Mesenchymal stem cell (in vitro differentiated cells and primary cell): ENCODE results near the gene KCNK1.

Experiments
- DNase-seq: peaks from one replicate; pipeline ENCODE4 v3.0.0-alpha.2; 2013
- H2AFZ ChIP-seq: one replicate; pipeline ENCODE4 v1.6.1; 2013; ENCODE audit warnings: low read depth, mild to moderate bottlenecking, control low read depth, inconsistent platforms, low read length, moderate library complexity
- H2AK5ac ChIP-seq: 2 replicates; pipeline ENCODE4 v1.6.1; 2013; ENCODE audit warnings: low read length, moderate library complexity, mild to moderate bottlenecking, inconsistent platforms; ENCODE audit not compliant: severe bottlenecking
- H2BK120ac ChIP-seq: one replicate; pipeline ENCODE4 v1.6.1; 2013; ENCODE audit warnings: low read depth, mild to moderate bottlenecking, inconsistent platforms, low read length, moderate library complexity
- H2BK12ac ChIP-seq, 2 experiments: one replicate each; pipeline ENCODE4 v1.6.1; 2013; ENCODE audit warnings: inconsistent platforms in 2 of 2, low read length in 2 of 2, mild to moderate bottlenecking in 2 of 2, moderate library complexity in 2 of 2, control low read depth in 1 of 2
- H2BK15ac ChIP-seq: one replicate; pipeline ENCODE4 v1.6.1; 2013; ENCODE audit warnings: mild to moderate bottlenecking, low read depth, inconsistent platforms; ENCODE audit not compliant: poor library complexity, severe bottlenecking
- H2BK5ac ChIP-seq: 2 replicates; pipeline ENCODE4 v1.6.1; 2013; ENCODE audit warnings: low read depth, mild to moderate bottlenecking, low read length, control low read depth, inconsistent platforms; ENCODE audit not compliant: poor library complexity, severe bottlenecking
- H3K14ac ChIP-seq, 2 experiments: one replicate each; pipeline ENCODE4 v1.6.1; 2013; ENCODE audit warnings: inconsistent platforms in 2 of 2, low read length in 2 of 2, control low read depth in 1 of 2, mild to moderate bottlenecking in 1 of 2, moderate library complexity in 1 of 2
- H3K18ac ChIP-seq, 2 experiments: one replicate each; pipeline ENCODE4 v1.6.1; 2013; ENCODE audit warnings: inconsistent platforms in 2 of 2, low read length in 2 of 2, control low read depth in 1 of 2, low read depth in 1 of 2, mild to moderate bottlenecking in 1 of 2
- H3K23ac ChIP-seq, 2 experiments: one replicate each; pipeline ENCODE4 v1.6.1; 2013; ENCODE audit warnings: inconsistent platforms in 2 of 2, low read length in 2 of 2, mild to moderate bottlenecking in 2 of 2, moderate library complexity in 2 of 2, control low read depth in 1 of 2
- H3K27ac ChIP-seq: 2 replicates; pipeline ENCODE4 v1.5.1; 2013; ENCODE audit warnings: mild to moderate bottlenecking, moderate library complexity, low read length, control low read depth, inconsistent platforms; ENCODE audit not compliant: poor library complexity, severe bottlenecking
- H3K27me3 ChIP-seq, 2 experiments: 2 replicates each; pipeline versions ENCODE4 v1.6.1 to v1.7.0; 2013; ENCODE audit warnings: low read length in 2 of 2, mild to moderate bottlenecking in 2 of 2, moderate library complexity in 2 of 2, control low read depth in 1 of 2, inconsistent platforms in 1 of 2; ENCODE audit not compliant: control insufficient read depth in 1 of 2, insufficient read depth in 1 of 2
- H3K36me3 ChIP-seq, 2 experiments: 2 replicates each; pipeline versions ENCODE4 v1.6.1 to v1.7.0; 2013; ENCODE audit warnings: low read length in 2 of 2, control low read depth in 1 of 2, inconsistent platforms in 1 of 2, low read depth in 1 of 2, mild to moderate bottlenecking in 1 of 2; ENCODE audit not compliant: insufficient read depth in 2 of 2, control insufficient read depth in 1 of 2
- H3K4ac ChIP-seq, 2 experiments: one replicate each; pipeline ENCODE4 v1.6.1; 2013; ENCODE audit warnings: inconsistent platforms in 2 of 2, low read length in 2 of 2, mild to moderate bottlenecking in 2 of 2, moderate library complexity in 2 of 2, control low read depth in 1 of 2, low read depth in 1 of 2
- H3K4me1 ChIP-seq: 2 replicates; pipeline ENCODE4 v1.6.1; 2013; ENCODE audit warnings: low read depth, low read length, control low read depth; ENCODE audit not compliant: control insufficient read depth, insufficient read depth
- H3K4me2 ChIP-seq: 2 replicates; pipeline ENCODE4 v1.6.1; 2013; ENCODE audit warnings: low read length, mild to moderate bottlenecking, inconsistent platforms; ENCODE audit not compliant: poor library complexity, severe bottlenecking
- H3K4me3 ChIP-seq, 2 experiments: 2 replicates each; pipeline versions ENCODE4 v1.5.1 to v1.7.0; 2013; ENCODE audit warnings: low read length in 2 of 2, mild to moderate bottlenecking in 2 of 2, control low read depth in 1 of 2, low read depth in 1 of 2; ENCODE audit not compliant: insufficient read depth in 1 of 2
- H3K79me1 ChIP-seq: replicated peaks from 2 replicates; pipeline ENCODE4 v1.6.1; 2013; ENCODE audit warnings: mild to moderate bottlenecking, control low read depth, low read length, inconsistent platforms; ENCODE audit not compliant: poor library complexity, severe bottlenecking
- H3K9ac ChIP-seq: 2 replicates; pipeline ENCODE4 v1.7.0; 2013; ENCODE audit warnings: mild to moderate bottlenecking, low read length, moderate library complexity
- H3K9me3 ChIP-seq: 2 replicates; pipeline ENCODE4 v1.7.0; 2013; ENCODE audit warnings: mild to moderate bottlenecking, low read length; ENCODE audit not compliant: control insufficient read depth
- H4K8ac ChIP-seq: one replicate; pipeline ENCODE4 v1.6.1; 2013; ENCODE audit warnings: inconsistent platforms, mild to moderate bottlenecking, low read length, moderate library complexity
- H4K91ac ChIP-seq: one replicate; pipeline ENCODE4 v1.6.1; 2013; ENCODE audit warnings: mild to moderate bottlenecking, low read length, inconsistent platforms
- WGBS: methylation state at CpG from one replicate; pipeline ENCODE4 v1.1.7; 2013; ENCODE audit warnings: mixed read lengths; 5-methylcytosine and 5-hydroxymethylcytosine counted together

KCNK1 gene

DNA sequence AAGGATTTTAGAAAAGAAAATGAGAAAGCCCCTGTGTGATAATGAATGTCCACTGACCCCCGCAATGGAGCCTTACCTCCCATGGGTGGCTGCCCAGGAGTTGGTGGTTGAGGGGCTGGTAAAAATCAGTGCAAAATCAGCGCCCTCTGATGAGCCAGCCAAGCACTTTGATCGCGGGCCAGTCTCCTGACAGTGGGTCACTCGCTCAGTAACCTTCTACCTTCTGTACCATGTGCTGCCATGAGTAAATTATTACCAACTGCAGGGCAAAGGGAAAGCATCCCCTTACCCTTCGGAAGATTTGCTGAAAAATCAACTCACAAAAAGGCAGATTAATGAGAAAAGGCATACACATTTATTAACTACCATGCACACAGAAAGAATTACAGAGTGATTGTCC lies 58.8 kb downstream of the KCNK1 start:
- Histone ChIP-seq H4K8ac (no peak overlapping the region), H2BK5ac (no peak overlapping the region), H3K27ac (no peak overlapping the region), H3K4me1 (no peaks in the 10 kb centered on the region), H3K27me3 (no peaks in the 10 kb centered on the region), H3K36me3 (no peaks in the 10 kb centered on the region), H3K18ac (no peak overlapping the region), H3K14ac (no peak overlapping the region), H3K23ac (no peak overlapping the region), H2BK120ac (no peak overlapping the region), H2BK15ac (no peak overlapping the region), H3K4ac (no peak overlapping the region), H2AK5ac (no peak overlapping the region), H3K4me2 (no peak overlapping the region), H3K4me3 (no peak overlapping the region), H3K79me1 (no peaks in the 10 kb centered on the region), H3K9ac (no peak overlapping the region), H2BK12ac (no peak overlapping the region), H3K9me3 (no peaks in the 10 kb centered on the region), H4K91ac (no peak overlapping the region), H2AFZ (no peak overlapping the region)
- WGBS, result 88% methylated on average over 6 of the region's 6 CpGs
- no peak for DNase-seq

DNA sequence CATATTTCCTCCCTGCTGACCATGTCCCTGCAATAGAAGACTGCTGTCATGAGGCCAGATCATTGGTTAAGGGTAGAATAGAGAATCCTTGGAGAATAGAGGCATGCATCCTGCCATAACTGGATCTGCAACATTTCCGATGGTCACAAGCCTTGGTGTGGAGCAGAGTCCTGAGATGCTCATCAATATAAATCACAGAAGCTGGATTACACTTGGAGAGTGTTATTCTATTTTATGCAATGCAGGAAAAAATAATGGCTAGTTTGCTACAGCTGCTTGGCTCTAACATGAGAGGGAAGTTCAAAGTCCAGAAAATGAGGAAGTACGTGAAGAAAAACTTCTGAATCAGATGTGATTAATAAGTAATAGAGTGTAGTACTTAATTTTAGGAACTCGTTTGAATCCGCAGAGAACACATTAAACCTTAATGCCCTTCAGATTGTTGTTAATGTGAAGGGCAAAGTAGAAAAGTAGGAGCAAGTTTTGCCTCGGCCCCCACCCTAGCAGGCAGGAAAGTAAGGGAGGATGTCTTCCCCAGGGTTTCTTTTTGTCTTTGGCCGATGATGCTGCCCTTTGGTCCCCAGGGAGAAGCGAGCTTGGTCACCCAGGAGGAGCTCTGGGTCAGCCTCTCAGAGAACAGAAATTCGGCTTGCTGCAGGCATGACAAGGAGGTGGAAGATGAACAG lies 59.5 kb downstream of the KCNK1 start:
- Histone ChIP-seq H2BK5ac (no peak overlapping the region), H4K91ac (no peak overlapping the region), H3K27me3 (no peaks in the 10 kb centered on the region), H3K9ac (no peak overlapping the region), H3K4ac (no peak overlapping the region), H2BK15ac (no peak overlapping the region), H4K8ac (no peak overlapping the region), H3K79me1 (no peaks in the 10 kb centered on the region), H3K9me3 (no peaks in the 10 kb centered on the region), H3K23ac (no peak overlapping the region), H3K4me1 (no peaks in the 10 kb centered on the region), H3K4me2 (no peak overlapping the region), H3K27ac (no peak overlapping the region), H3K14ac (no peak overlapping the region), H3K36me3 (no peaks in the 10 kb centered on the region), H2BK12ac (no peak overlapping the region), H2AK5ac (no peak overlapping the region), H3K18ac (no peak overlapping the region), H2BK120ac (no peak overlapping the region), H3K4me3 (no peak overlapping the region), H2AFZ (no peak overlapping the region)
- no peak for DNase-seq
- 80% methylated on average over 8 of the region's 8 CpGs for WGBS

DNA sequence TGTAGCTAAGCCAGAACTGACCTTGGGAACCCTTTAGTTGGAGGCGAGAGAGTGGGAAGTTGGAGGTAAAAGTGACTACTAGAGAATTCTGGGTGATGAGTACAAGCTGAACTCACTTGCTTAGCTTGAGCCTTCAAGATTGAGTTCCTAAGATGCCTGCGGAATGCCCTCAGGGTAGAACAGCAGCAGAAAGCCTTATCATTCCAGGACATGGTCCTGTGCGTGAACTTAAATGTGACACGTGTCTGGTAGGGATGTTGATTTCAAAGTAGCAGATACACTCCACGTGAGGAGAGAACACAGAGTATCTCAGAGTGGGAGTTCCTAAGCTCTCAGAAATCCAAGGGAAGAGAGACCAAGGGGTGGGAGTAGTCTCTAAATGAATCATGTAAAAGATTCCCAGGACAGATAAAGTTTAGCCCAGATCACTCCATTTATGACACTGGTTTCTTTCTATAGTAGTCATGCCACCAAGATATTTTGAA lies 60.1 kb downstream of the KCNK1 start:
- Histone ChIP-seq H3K27me3 (no peaks in the 10 kb centered on the region), H2AK5ac (no peak overlapping the region)

DNA sequence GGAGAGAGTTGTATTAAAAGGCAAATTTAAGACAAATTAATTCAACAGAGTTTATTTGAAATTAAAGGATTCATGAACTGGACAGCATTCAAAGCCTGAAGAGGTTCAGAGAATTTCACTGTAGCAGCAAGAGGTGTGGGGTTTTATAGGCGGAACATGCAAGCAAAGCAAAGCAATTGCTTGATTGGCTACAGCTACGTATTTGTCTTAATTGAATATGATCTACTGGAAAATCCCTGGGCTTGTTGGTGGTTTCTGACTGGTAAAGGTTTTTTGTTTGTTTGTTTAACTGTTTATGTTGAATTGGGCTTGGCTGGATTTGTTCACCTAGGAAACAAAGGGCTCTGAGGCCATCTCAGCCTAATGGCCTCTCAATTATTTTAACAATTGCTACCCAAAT lies 61.5 kb downstream of the KCNK1 start:
- Histone ChIP-seq H3K23ac (no peak overlapping the region), H3K9me3 (no peaks in the 10 kb centered on the region), H3K27ac (no peak overlapping the region), H2AK5ac (no peak overlapping the region), H2AFZ (no peak overlapping the region), H2BK5ac (no peak overlapping the region), H3K4me2 (no peak overlapping the region), H4K91ac (no peak overlapping the region), H3K4me3 (no peak overlapping the region), H2BK12ac (no peak overlapping the region), H3K36me3 (no peaks in the 10 kb centered on the region), H3K14ac (no peak overlapping the region), H3K4me1 (no peaks in the 10 kb centered on the region), H3K9ac (no peak overlapping the region), H2BK15ac (no peak overlapping the region), H3K4ac (no peak overlapping the region), H3K18ac (no peak overlapping the region), H3K27me3 (no peaks in the 10 kb centered on the region), H4K8ac (no peak overlapping the region), H2BK120ac (no peak overlapping the region), H3K79me1 (no peaks in the 10 kb centered on the region)
- no peak for DNase-seq
- WGBS, result 82% methylated on average over 2 of the region's 2 CpGs

More for the DNA sequence above, 60.1 kb downstream of the KCNK1 start:
- Histone ChIP-seq H2BK12ac (no peak overlapping the region), H3K79me1 (no peaks in the 10 kb centered on the region), H2AFZ (no peak overlapping the region), H3K4me1 (no peaks in the 10 kb centered on the region), H3K27ac (no peak overlapping the region), H3K9ac (no peak overlapping the region), H3K23ac (no peak overlapping the region), H3K4me3 (no peak overlapping the region), H3K18ac (no peak overlapping the region), H3K36me3 (no peaks in the 10 kb centered on the region), H2BK15ac (no peak overlapping the region), H3K14ac (no peak overlapping the region), H4K8ac (no peak overlapping the region), H3K4ac (no peak overlapping the region), H2BK120ac (no peak overlapping the region), H3K4me2 (no peak overlapping the region), H4K91ac (no peak overlapping the region), H2BK5ac (no peak overlapping the region), H3K9me3 (no peaks in the 10 kb centered on the region)
- WGBS, result 73% methylated on average over 5 of the region's 5 CpGs
- no peak for DNase-seq
